Measurements from ENCODE around the gene CCDC88C.
A peak's percentile ranks its signal among the peaks of the same experiment; 100 is the strongest.

The CCDC88C gene

GRCh38 chr14:91303091-91303923 is 114.3 kb downstream of the CCDC88C start:
- H3K4me2 ChIP-seq (ENCODE audit: low read length) = peak overlapping the region; percentile 94
- H2AFZ ChIP-seq (ENCODE audit: low read depth, low read length) = no peak overlapping the region

GRCh38 chr14:91302391-91302790 is 115.2 kb downstream of the CCDC88C start:
- Histone ChIP-seq H3K79me2 (ENCODE audit: low read length) (peaks cover 10% of the 10 kb centered on the region), H3K36me3 (replicated peaks; ENCODE audit: low read depth, low read length) (peaks cover 80% of the 10 kb centered on the region), H4K20me1 (ENCODE audit: insufficient read depth, low read length) (no peaks in the 10 kb centered on the region), H3K27ac (ENCODE audit: low read length) (peak overlapping the region; percentile 98), H3K9ac (ENCODE audit: low read length) (peak overlapping the region; percentile 86), H3K4me2 (ENCODE audit: low read length) (peak overlapping the region; percentile 94), H2AFZ (ENCODE audit: low read depth, low read length) (no peak overlapping the region), H3K4me1 (ENCODE audit: low read length) (peaks cover 53% of the 10 kb centered on the region), H3K4me3 (ENCODE audit: low read length) (peak overlapping the region; percentile 73), H3K27me3 (ENCODE audit: low read depth, low read length) (no peaks in the 10 kb centered on the region), H3K9me3 (ENCODE audit: insufficient read depth, low read length) (no peaks in the 10 kb centered on the region)
- TF ChIP-seq, protein P1, sequence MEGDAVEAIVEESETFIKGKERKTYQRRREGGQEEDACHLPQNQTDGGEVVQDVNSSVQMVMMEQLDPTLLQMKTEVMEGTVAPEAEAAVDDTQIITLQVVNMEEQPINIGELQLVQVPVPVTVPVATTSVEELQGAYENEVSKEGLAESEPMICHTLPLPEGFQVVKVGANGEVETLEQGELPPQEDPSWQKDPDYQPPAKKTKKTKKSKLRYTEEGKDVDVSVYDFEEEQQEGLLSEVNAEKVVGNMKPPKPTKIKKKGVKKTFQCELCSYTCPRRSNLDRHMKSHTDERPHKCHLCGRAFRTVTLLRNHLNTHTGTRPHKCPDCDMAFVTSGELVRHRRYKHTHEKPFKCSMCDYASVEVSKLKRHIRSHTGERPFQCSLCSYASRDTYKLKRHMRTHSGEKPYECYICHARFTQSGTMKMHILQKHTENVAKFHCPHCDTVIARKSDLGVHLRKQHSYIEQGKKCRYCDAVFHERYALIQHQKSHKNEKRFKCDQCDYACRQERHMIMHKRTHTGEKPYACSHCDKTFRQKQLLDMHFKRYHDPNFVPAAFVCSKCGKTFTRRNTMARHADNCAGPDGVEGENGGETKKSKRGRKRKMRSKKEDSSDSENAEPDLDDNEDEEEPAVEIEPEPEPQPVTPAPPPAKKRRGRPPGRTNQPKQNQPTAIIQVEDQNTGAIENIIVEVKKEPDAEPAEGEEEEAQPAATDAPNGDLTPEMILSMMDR (IDR thresholded peaks at IDR 0.05; ENCODE audit: low read depth, low read length) = no peak
- no peak for TF ChIP-seq EZH2phosphoT487 (IDR thresholded peaks at IDR 0.05; ENCODE audit: low read depth)

More at GRCh38 chr14:91303091-91303923, 114.3 kb downstream of the CCDC88C start:
- H3K9me3 ChIP-seq (ENCODE audit: insufficient read depth, low read length) = no peaks in the 10 kb centered on the region
- H3K27me3 ChIP-seq (ENCODE audit: low read depth, low read length) = no peaks in the 10 kb centered on the region
- peaks cover 10% of the 10 kb centered on the region for H3K79me2 ChIP-seq (ENCODE audit: low read length)
- H3K4me1 ChIP-seq (ENCODE audit: low read length) = peaks cover 53% of the 10 kb centered on the region
- TF ChIP-seq EZH2phosphoT487 (IDR thresholded peaks at IDR 0.05; ENCODE audit: low read depth) = no peak
- TF ChIP-seq, protein P1 (IDR thresholded peaks at IDR 0.05; ENCODE audit: low read depth, low read length) = no peak
- no peaks in the 10 kb centered on the region for H4K20me1 ChIP-seq (ENCODE audit: insufficient read depth, low read length)
- H3K36me3 ChIP-seq (replicated peaks; ENCODE audit: low read depth, low read length) = peaks cover 84% of the 10 kb centered on the region
- peak overlapping the region; percentile 86 for H3K9ac ChIP-seq (ENCODE audit: low read length)
- peak overlapping the region; percentile 73 for H3K4me3 ChIP-seq (ENCODE audit: low read length)
- peak overlapping the region; percentile 98 for H3K27ac ChIP-seq (ENCODE audit: low read length)

- Histone ChIP-seq H3K4me1 (ENCODE audit: low read length) (peaks cover 53% of the 10 kb centered on the region), H3K4me3 (ENCODE audit: low read length) (no peak overlapping the region), H3K36me3 (replicated peaks; ENCODE audit: low read depth, low read length) (peaks cover 80% of the 10 kb centered on the region), H3K27me3 (ENCODE audit: low read depth, low read length) (no peaks in the 10 kb centered on the region), H3K79me2 (ENCODE audit: low read length) (peaks cover 10% of the 10 kb centered on the region), H3K9ac (ENCODE audit: low read length) (no peak overlapping the region; the same call in 1 of the 2 replicates), H2AFZ (ENCODE audit: low read depth, low read length) (no peak overlapping the region), H3K9me3 (ENCODE audit: insufficient read depth, low read length) (no peaks in the 10 kb centered on the region), H3K4me2 (ENCODE audit: low read length) (no peak overlapping the region; the same call in 1 of the 2 replicates), H4K20me1 (ENCODE audit: insufficient read depth, low read length) (no peaks in the 10 kb centered on the region), H3K27ac (ENCODE audit: low read length) (0 out of 2 replicates have a peak overlapping the region, but pooled peaks have one; percentile 6)
- TF ChIP-seq, protein P1 (IDR thresholded peaks at IDR 0.05; ENCODE audit: low read depth, low read length) = no peak
- TF ChIP-seq EZH2phosphoT487 (IDR thresholded peaks at IDR 0.05; ENCODE audit: low read depth) = no peak
Observed at GRCh38 chr14:91300957-91301356, 116.7 kb downstream of the CCDC88C start.

GRCh38 chr14:91300283-91300895 is 117.2 kb downstream of the CCDC88C start:
- Histone ChIP-seq H3K27ac (ENCODE audit: low read length) (0 out of 2 replicates have a peak overlapping the region, but pooled peaks have one; percentile 6), H2AFZ (ENCODE audit: low read depth, low read length) (no peak overlapping the region), H3K9ac (ENCODE audit: low read length) (no peak overlapping the region; the same call in 1 of the 2 replicates), H3K4me1 (ENCODE audit: low read length) (peaks cover 53% of the 10 kb centered on the region), H3K4me3 (ENCODE audit: low read length) (no peak overlapping the region), H3K9me3 (ENCODE audit: insufficient read depth, low read length) (no peaks in the 10 kb centered on the region), H3K4me2 (ENCODE audit: low read length) (no peak overlapping the region), H4K20me1 (ENCODE audit: insufficient read depth, low read length) (no peaks in the 10 kb centered on the region), H3K27me3 (ENCODE audit: low read depth, low read length) (no peaks in the 10 kb centered on the region), H3K36me3 (replicated peaks; ENCODE audit: low read depth, low read length) (peaks cover 81% of the 10 kb centered on the region), H3K79me2 (ENCODE audit: low read length) (peaks cover 10% of the 10 kb centered on the region)
- no peak for TF ChIP-seq EZH2phosphoT487 (IDR thresholded peaks at IDR 0.05; ENCODE audit: low read depth)
- TF ChIP-seq, protein P1 (IDR thresholded peaks at IDR 0.05; ENCODE audit: low read depth, low read length) = no peak

All from OCI-LY3 (cell line).